HG03378 (cell line): ENCODE data around the gene MAPKAP1.

ENCODE experiments used
- ATAC-seq: cut with Tn5 transposase; IDR thresholded peaks from one replicate; pipeline ENCODE4 v1.9.1; 2021; ENCODE audit warnings: mild to moderate bottlenecking, moderate library complexity; ENCODE audit not compliant: unreplicated experiment

MAPKAP1 gene

GRCh38 chr9:125679597-125680189 is 27.3 kb downstream of the MAPKAP1 start:
- no peak for ATAC-seq

GRCh38 chr9:125674981-125675973 is 31.7 kb downstream of the MAPKAP1 start:
- ATAC-seq = no peak

GRCh38 chr9:125672876-125673275 is 34.1 kb downstream of the MAPKAP1 start:
- ATAC-seq = no peak

- no peak for ATAC-seq
Observed at GRCh38 chr9:125663127-125663526, 43.9 kb downstream of the MAPKAP1 start.

GRCh38 chr9:125660557-125660956 is 46.5 kb downstream of the MAPKAP1 start:
- ATAC-seq = no peak

- ATAC-seq = no peak
Observed at GRCh38 chr9:125659954-125660353, 47.1 kb downstream of the MAPKAP1 start.

- no peak for ATAC-seq
Observed at GRCh38 chr9:125659201-125659840, 47.7 kb downstream of the MAPKAP1 start.

GRCh38 chr9:125656560-125656959 is 50.4 kb downstream of the MAPKAP1 start:
- no peak for ATAC-seq

GRCh38 chr9:125655691-125656410 is 51.2 kb downstream of the MAPKAP1 start:
- ATAC-seq = no peak

- ATAC-seq = no peak
Observed at GRCh38 chr9:125655066-125655633, 51.9 kb downstream of the MAPKAP1 start.

- no peak for ATAC-seq
Observed at GRCh38 chr9:125654121-125654520, 52.9 kb downstream of the MAPKAP1 start.

GRCh38 chr9:125653325-125653724 is 53.7 kb downstream of the MAPKAP1 start:
- no peak for ATAC-seq

- no peak for ATAC-seq
Observed at GRCh38 chr9:125652759-125653158, 54.2 kb downstream of the MAPKAP1 start.

GRCh38 chr9:125652233-125652594 is 54.8 kb downstream of the MAPKAP1 start:
- ATAC-seq = no peak

- no peak for ATAC-seq
Observed at GRCh38 chr9:125651576-125652232, 55.3 kb downstream of the MAPKAP1 start.

- peak; percentile 61 for ATAC-seq
Observed at GRCh38 chr9:125650271-125650737, 56.7 kb downstream of the MAPKAP1 start.

- ATAC-seq = no peak
Observed at GRCh38 chr9:125649826-125650225, 57.2 kb downstream of the MAPKAP1 start.

GRCh38 chr9:125649315-125649714 is 57.7 kb downstream of the MAPKAP1 start:
- ATAC-seq = no peak

GRCh38 chr9:125648294-125648693 is 58.7 kb downstream of the MAPKAP1 start:
- no peak for ATAC-seq

GRCh38 chr9:125646621-125647100 is 60.3 kb downstream of the MAPKAP1 start:
- no peak for ATAC-seq
